Calu3 (cell line): ENCODE data around the gene GPR39. TPM values are rescaled to one million over a fixed set of nuclear protein-coding genes. Genes with fewer than 3 reads are reported as not detected.

Experiments used
- BruUV-seq: library from RNA; stranded (reverse); fragments of 400-500 nt; replicated peaks from 2 replicates; lab custom pipeline; 2021; lab: Mats Ljungman, UMichigan
- CTCF ChIA-PET: fragments of 300-600 bp; sonication (Branson Sonifier 250); formaldehyde crosslinking; loops from one replicate; lab custom pipeline; 2022; ENCODE audit warnings: antibody characterized with exemption; lab: Charles Lee
- DNase-seq: peaks from one replicate; pipeline ENCODE4 v3.0.0; 2022
- H3K27ac Mint-ChIP-seq: one replicate; pipeline ENCODE4 v1.8.0; 2022; ENCODE audit warnings: mixed read lengths; ENCODE audit not compliant: unreplicated experiment
- H3K27me3 Mint-ChIP-seq: one replicate; pipeline ENCODE4 v1.8.0; 2022; ENCODE audit warnings: mixed read lengths; ENCODE audit not compliant: unreplicated experiment
- H3K36me3 Mint-ChIP-seq: one replicate; pipeline ENCODE4 v1.8.0; 2022; ENCODE audit warnings: mild to moderate bottlenecking, moderate library complexity, mixed read lengths; ENCODE audit not compliant: insufficient read depth, unreplicated experiment
- H3K4me1 Mint-ChIP-seq: one replicate; pipeline ENCODE4 v1.8.0; 2022; ENCODE audit warnings: mild to moderate bottlenecking, low read depth, mixed read lengths; ENCODE audit not compliant: unreplicated experiment
- H3K4me3 Mint-ChIP-seq: one replicate; pipeline ENCODE4 v1.8.0; 2022; ENCODE audit warnings: mild to moderate bottlenecking, low read depth, moderate library complexity, mixed read lengths; ENCODE audit not compliant: unreplicated experiment
- H3K9me3 Mint-ChIP-seq: one replicate; pipeline ENCODE4 v1.8.0; 2022; ENCODE audit warnings: low read depth, mixed read lengths; ENCODE audit not compliant: unreplicated experiment
- intact Hi-C: fragments of 100-400 bp; cut with micrococcal nuclease; formaldehyde crosslinking; loops from one replicate; pipeline ENCODE4 v1.10.0; 2022; ENCODE audit not compliant: unreplicated experiment
- total RNA-seq: library from RNA; stranded (reverse); gene quantifications from 2 replicates; pipeline ENCODE4 v1.2.3, GENCODE V29; 2022
- TF ChIP-seq, protein P1 (sequence below): fragments of 200-600 bp; IDR thresholded peaks from one replicate; pipeline ENCODE4 v1.8.0; 2022; ENCODE audit warnings: antibody characterized with exemption; ENCODE audit not compliant: unreplicated experiment

GPR39 gene
- total RNA-seq, 1 experiment from 2014 or later = 24.9 TPM

DNA sequence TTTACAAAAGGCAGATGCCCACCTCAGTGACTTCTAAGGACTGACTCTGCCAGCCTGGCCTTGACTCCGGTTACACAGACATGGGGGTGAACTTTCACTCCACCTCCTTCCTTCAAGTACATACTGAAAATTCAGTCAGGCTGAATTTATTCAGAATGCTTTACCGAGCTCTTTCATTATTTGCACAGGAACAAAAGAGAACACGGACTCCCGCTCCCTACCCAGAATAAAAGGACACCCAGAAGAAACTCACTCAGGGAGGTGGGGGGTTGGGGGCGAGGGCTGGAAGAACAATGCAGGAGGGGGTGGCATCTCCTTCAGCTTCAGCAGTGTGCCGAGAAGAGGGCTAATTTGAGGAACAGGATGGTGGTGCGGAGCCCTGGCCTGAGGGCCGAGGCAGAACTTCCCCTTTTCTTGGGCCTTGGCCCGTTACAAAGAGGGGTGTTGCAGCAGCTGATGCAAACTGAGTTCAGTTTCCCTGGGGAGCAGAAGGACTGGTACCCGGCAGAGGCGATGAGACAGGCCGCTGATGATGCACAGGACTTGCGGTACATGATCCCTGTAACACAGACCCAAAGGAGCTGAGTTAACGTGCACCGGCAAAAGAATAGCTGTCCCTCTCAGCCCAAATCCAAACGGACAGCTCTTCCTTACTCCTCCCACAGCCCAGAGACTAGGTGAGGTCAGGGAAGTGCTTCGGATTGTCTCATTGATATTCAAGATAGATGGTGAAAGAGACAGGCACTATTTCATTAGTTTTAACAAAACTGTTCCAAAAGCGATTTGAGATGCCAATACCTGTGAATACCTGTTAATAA is 229.3 kb downstream of the GPR39 start:
- Mint-ChIP-seq H3K4me3 (no peak overlapping the region), H3K36me3 (peaks cover 4% of the 10 kb centered on the region), H3K27me3 (no peaks in the 10 kb centered on the region), H3K9me3 (no peaks in the 10 kb centered on the region), H3K27ac (no peak overlapping the region), H3K4me1 (no peaks in the 10 kb centered on the region)
- no peak for DNase-seq
- BruUV-seq = TSS peak; percentile 66
- intact Hi-C loops = no loop called here
- CTCF ChIA-PET = interaction anchor here (0.6 to 1.8 kb wide), 2 partner anchors 10 to 36 kb away, joined by 3 to 4 read pairs; no protein-coding TSS in a partner anchor
- TF ChIP-seq, protein P1, sequence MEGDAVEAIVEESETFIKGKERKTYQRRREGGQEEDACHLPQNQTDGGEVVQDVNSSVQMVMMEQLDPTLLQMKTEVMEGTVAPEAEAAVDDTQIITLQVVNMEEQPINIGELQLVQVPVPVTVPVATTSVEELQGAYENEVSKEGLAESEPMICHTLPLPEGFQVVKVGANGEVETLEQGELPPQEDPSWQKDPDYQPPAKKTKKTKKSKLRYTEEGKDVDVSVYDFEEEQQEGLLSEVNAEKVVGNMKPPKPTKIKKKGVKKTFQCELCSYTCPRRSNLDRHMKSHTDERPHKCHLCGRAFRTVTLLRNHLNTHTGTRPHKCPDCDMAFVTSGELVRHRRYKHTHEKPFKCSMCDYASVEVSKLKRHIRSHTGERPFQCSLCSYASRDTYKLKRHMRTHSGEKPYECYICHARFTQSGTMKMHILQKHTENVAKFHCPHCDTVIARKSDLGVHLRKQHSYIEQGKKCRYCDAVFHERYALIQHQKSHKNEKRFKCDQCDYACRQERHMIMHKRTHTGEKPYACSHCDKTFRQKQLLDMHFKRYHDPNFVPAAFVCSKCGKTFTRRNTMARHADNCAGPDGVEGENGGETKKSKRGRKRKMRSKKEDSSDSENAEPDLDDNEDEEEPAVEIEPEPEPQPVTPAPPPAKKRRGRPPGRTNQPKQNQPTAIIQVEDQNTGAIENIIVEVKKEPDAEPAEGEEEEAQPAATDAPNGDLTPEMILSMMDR = no peak

GRCh38 chr2:132646540-132647108 is 230.0 kb downstream of the GPR39 start:
- Mint-ChIP-seq H3K9me3 (no peaks in the 10 kb centered on the region), H3K4me3 (no peak overlapping the region)
- BruUV-seq = no TSS peak

GRCh38 chr2:132651115-132652045 is 234.8 kb downstream of the GPR39 start:
- no peak for DNase-seq
- Mint-ChIP-seq H3K9me3 (no peaks in the 10 kb centered on the region), H3K4me3 (no peak overlapping the region), H3K27me3 (no peaks in the 10 kb centered on the region), H3K36me3 (peaks cover 8% of the 10 kb centered on the region), H3K4me1 (no peaks in the 10 kb centered on the region), H3K27ac (no peak overlapping the region)
- intact Hi-C loops = no loop called here
- TF ChIP-seq, protein P1 = no peak
- BruUV-seq = no TSS peak
- CTCF ChIA-PET = interaction anchor here (0.7 kb wide), 1 partner anchor 916 kb away, joined by 5 read pairs; no protein-coding TSS in a partner anchor

More at GRCh38 chr2:132646540-132647108, 230.0 kb downstream of the GPR39 start:
- Mint-ChIP-seq H3K36me3 (peaks cover 4% of the 10 kb centered on the region), H3K27ac (no peak overlapping the region), H3K4me1 (no peaks in the 10 kb centered on the region), H3K27me3 (no peaks in the 10 kb centered on the region)
- TF ChIP-seq, protein P1 = no peak
- DNase-seq = no peak
- CTCF ChIA-PET = interaction anchor here (0.6 to 1.8 kb wide), 2 partner anchors 11 to 36 kb away, joined by 3 to 4 read pairs; no protein-coding TSS in a partner anchor
- intact Hi-C loops = no loop called here

GRCh38 chr2:132652474-132652873 is 235.9 kb downstream of the GPR39 start:
- H3K4me3 Mint-ChIP-seq = no peak overlapping the region
- H3K9me3 Mint-ChIP-seq = no peaks in the 10 kb centered on the region
- CTCF ChIA-PET = no interaction called here
- BruUV-seq = no TSS peak
- peaks cover 8% of the 10 kb centered on the region for H3K36me3 Mint-ChIP-seq
- no peaks in the 10 kb centered on the region for H3K27me3 Mint-ChIP-seq
- TF ChIP-seq, protein P1 = no peak
- H3K27ac Mint-ChIP-seq = no peak overlapping the region
- no peaks in the 10 kb centered on the region for H3K4me1 Mint-ChIP-seq
- intact Hi-C loops = no loop called here
- DNase-seq = no peak
